Measurements from ENCODE around the gene STK39.
"Not testable (repeated sequence)": the region's sequence is repeated elsewhere in the genome, so short reads cannot be mapped to it uniquely, and the experiment has no call there.

STK39 gene

DNA sequence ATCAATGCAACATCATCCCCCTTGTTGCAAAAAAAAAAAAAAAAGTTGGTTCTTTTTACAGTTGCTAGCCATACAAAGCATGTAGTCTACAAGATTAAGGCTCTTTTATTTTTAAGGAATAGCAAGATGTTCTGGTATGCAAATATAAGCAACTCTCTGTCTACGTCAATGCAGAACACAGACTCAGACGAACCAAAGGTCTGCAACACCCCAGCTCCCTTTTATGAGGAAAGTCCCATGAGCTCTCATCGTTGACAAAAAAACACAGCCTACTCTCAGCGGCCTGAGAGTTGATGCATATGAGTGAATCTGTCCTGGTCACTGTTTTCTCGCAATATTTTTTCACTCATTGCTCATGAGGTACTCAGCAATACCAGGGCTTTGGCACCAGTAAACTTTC lies 112.9 kb downstream of the STK39 start:
- DNase-seq, result no peak

GRCh38 chr2:168132389-168132788 lies 115.0 kb downstream of the STK39 start:
- DNase-seq, result no peak

DNA sequence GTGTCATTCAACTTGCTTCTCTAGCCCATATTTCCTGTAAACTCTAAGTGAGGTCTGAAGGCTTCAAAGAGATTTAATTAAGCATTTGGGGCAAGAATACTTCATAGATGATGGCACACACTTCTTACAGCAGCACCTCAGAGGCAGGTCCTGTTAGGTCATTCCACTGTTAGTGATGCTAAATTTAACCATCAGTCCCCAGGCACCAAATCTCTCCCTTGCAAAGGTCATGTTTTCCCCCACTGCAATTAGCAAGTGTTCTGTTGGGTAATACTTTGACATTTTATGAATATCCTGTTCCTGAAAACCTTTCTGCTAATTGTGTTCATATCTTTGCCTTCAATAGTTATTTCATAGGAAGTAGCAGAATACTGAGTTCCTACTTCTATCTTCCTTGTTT lies 117.0 kb downstream of the STK39 start:
- no peak for DNase-seq

- DNase-seq, result no peak
These were observed 120.0 kb downstream of the STK39 start for GRCh38 chr2:168127371-168127770.

DNA sequence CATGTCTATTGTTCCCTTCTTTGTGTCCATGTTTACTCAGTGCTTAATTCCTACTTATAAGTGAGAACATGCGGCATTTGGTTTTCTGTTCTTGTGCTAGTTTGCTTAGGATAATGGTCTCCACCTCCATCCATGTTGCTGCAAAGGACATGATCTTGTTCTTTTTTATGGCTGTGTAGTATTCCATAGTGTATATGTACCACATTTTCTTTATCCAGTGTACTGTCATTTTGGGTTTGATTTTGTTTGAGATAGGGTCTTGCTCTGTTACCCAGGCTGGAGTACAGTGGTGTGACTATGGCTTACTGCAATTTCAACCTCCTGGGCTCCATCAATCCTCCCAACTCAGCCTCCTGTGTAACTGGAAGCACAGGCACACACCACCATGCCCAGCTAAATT lies 125.2 kb downstream of the STK39 start:
- DNase-seq, result not testable (repeated sequence)

GRCh38 chr2:168120730-168121129 lies 126.7 kb downstream of the STK39 start:
- DNase-seq, result no peak

DNA sequence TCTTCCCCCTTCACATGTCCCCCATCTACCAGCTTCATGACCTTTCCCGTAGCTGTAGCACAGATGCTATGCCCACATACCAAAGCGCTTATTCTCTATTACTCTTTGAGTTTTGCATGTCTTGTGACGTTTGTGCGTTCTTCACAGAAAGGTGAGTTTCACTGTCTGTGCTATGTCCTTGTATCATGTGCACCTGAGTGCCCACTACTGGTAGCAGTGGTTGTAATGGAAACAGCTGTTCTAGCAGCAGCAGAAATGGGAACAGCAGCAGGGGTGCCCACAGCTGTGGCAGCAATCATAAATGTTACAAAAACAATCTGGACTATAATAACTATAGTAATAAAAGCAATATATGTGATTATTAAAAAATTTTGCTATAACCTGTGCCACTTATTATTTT lies 127.1 kb downstream of the STK39 start:
- DNase-seq, result no peak

DNA sequence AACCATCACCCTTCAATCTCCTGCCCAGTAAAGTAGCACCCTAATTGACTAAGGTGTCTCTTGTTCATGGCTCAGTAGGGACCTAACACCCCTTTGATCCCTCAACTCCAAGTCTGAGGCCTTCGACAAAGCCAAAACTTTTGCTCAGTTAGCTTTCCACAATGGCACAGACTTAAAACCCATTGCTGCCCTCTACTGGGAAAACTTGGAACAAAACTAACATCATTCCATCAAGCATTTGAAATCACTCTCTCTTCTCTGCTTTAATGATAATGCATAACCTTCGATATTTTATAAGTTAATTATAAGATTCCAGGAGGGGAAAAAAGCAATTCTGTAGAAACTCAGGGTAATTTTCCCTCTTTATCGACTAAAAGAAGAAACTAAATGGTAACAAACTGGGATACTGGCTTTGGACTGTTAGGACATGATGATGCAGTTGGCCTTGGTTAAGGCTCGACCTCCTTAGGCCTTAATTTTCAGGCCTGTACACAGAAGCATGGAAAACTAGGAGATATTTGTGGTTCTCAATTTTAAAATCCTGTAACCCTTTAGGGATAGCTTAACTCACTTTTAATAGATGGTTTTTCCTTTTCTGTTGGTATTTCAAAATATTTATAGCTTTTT lies 127.8 kb downstream of the STK39 start:
- DNase-seq, result peak; percentile 85

GRCh38 chr2:168118733-168119514 lies 128.5 kb downstream of the STK39 start:
- peak; percentile 91 for DNase-seq

- DNase-seq, result peak; percentile 24
These were observed 130.9 kb downstream of the STK39 start for GRCh38 chr2:168116448-168116847.

- DNase-seq, result no peak
These were observed 132.8 kb downstream of the STK39 start for GRCh38 chr2:168114619-168115018.

DNA sequence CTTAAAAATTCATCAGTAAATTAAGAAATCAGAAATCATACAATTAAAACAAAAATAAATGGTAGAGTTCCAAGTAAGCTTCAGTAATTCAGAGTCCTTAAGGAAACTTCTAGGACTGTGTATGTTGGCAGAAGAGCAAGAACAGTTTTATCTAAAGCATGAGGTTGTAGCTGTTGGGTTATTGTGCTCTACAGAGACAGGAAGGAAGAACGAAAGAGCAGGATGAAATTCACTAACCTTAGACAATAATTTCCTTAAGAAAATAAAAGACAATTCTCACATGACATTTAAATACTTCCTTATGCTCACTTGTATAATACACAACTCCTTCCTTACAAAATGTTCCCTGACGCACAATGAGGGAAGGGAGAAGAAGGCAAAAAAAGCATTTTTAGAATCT lies 133.4 kb downstream of the STK39 start:
- DNase-seq, result no peak

- DNase-seq, result no peak
These were observed 140.1 kb downstream of the STK39 start for GRCh38 chr2:168107322-168107721.

DNA sequence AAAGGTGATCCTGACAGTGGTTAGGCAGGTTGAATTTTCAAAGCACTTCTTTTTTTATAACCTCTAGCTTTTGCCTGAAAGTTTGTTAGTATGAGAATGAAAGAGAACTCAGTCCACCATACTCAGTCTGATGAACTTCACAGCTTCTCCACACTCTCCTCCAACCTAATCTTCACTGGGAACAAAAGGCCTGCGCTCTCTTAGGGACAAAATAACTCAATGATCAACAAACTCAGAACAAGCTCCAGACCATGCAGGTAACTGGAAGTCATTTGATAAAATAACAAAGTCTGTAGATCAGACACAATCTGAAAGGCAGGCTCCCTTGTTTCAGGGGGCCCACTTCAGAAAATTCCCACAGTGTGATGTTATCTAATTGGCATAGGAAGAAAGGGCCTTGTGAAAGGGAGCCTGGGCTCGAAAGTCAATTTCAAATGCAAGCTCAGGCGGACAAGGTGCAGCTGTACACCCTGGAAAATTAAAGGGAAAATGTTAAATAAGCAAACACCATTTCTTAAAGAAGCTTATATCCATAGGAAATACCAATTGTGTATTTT lies 142.2 kb downstream of the STK39 start:
- no peak for DNase-seq

- DNase-seq, result no peak
These were observed 150.0 kb downstream of the STK39 start for GRCh38 chr2:168097431-168097830.

GRCh38 chr2:168096158-168096557 lies 151.2 kb downstream of the STK39 start:
- no peak for DNase-seq

GRCh38 chr2:168091986-168092385 lies 155.4 kb downstream of the STK39 start:
- DNase-seq, result no peak

- no peak for DNase-seq
These were observed 156.8 kb downstream of the STK39 start for GRCh38 chr2:168090366-168091135.

DNA sequence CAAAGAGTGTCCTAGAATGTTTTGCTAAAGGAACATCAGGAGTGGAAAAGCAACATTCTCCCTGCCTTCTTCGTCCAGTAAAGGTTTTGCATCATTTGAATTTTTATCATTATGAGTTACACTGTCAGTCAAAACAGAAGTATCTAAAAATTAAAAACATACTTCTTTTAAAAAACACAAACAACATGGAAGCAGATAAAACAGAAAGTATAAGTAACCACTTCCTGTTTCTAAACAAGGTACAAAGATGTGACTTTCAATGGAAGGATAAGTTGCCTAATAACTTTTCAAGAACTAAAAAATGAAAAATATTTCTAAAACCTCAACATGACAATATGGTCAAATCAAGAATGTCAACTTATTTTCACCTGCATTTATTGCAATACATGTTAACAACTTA lies 158.2 kb downstream of the STK39 start:
- DNase-seq, result peak; percentile 13

- no peak for DNase-seq
These were observed 160.0 kb downstream of the STK39 start for GRCh38 chr2:168087401-168087800.

GRCh38 chr2:168086851-168087250 lies 160.5 kb downstream of the STK39 start:
- DNase-seq, result no peak

GRCh38 chr2:168085801-168086361 lies 161.5 kb downstream of the STK39 start:
- no peak for DNase-seq

DNA sequence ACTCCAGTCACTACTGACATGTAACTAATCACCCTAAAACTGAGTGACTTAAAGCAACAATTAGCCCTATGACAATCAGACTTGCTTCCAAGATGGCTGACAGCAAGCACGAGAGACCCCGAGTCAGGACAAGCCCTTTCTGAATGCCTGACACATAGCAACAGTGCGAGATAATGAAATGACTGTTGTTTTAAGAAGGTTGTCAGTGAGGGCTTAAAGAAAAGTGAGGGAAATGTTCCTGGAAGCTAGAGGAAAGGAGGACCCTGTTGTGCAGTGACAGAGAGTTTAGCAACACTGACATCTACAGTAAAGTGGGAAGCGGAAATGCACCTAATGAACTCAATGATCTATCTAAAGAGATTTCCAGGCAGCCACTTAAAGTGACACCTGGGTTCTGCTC lies 163.1 kb downstream of the STK39 start:
- DNase-seq, result no peak
